GM23248 (cell line): ENCODE measurements around the gene ST6GAL1. TPM values are rescaled to one million over a fixed set of nuclear protein-coding genes. Genes with fewer than 3 reads are reported as not detected.

Experiments
- DNase-seq: peaks from one replicate; pipeline ENCODE4 v3.0.0-alpha.2; 2015
- H2AFZ ChIP-seq: fragments of 200-600 bp; sonication (generic); 2 replicates; pipeline ENCODE4 v1.6.1; 2016; ENCODE audit warnings: antibody characterized with exemption
- H3F3A ChIP-seq: fragments of 200-600 bp; sonication (generic); 2 replicates; pipeline ENCODE4 v1.6.1; 2016; ENCODE audit warnings: mild to moderate bottlenecking, antibody characterized with exemption, mixed run types; ENCODE audit not compliant: insufficient read depth
- H3K27ac ChIP-seq: fragments of 200-600 bp; sonication (generic); 2 replicates; pipeline ENCODE4 v1.5.1; 2016; ENCODE audit warnings: mild to moderate bottlenecking
- H3K27me3 ChIP-seq: fragments of 200-600 bp; sonication (generic); replicated peaks from 2 replicates; pipeline ENCODE4 v1.6.1; 2016; ENCODE audit warnings: mild to moderate bottlenecking; ENCODE audit not compliant: insufficient read depth
- H3K36me3 ChIP-seq: fragments of 200-600 bp; sonication (generic); 2 replicates; pipeline ENCODE4 v1.6.1; 2016; ENCODE audit warnings: low read depth, mild to moderate bottlenecking
- H3K4me1 ChIP-seq: fragments of 200-600 bp; sonication (generic); 2 replicates; pipeline ENCODE4 v1.6.1; 2016; ENCODE audit warnings: mild to moderate bottlenecking; ENCODE audit not compliant: insufficient read depth
- H3K4me2 ChIP-seq: fragments of 200-600 bp; sonication (generic); one replicate; pipeline ENCODE4 v1.6.1; 2016; ENCODE audit warnings: mild to moderate bottlenecking; ENCODE audit not compliant: unreplicated experiment
- H3K4me3 ChIP-seq: fragments of 200-600 bp; sonication (generic); 2 replicates; pipeline ENCODE4 v1.5.1; 2016; ENCODE audit warnings: mild to moderate bottlenecking
- H3K79me2 ChIP-seq: fragments of 200-600 bp; sonication (generic); 2 replicates; pipeline ENCODE4 v1.6.1; 2016; ENCODE audit warnings: mild to moderate bottlenecking; ENCODE audit not compliant: insufficient read depth
- H3K9ac ChIP-seq: fragments of 200-600 bp; sonication (generic); 2 replicates; pipeline ENCODE4 v1.6.1; 2016; ENCODE audit warnings: mild to moderate bottlenecking
- H3K9me2 ChIP-seq: fragments of 200-600 bp; sonication (generic); 2 replicates; pipeline ENCODE4 v1.6.1; 2016; ENCODE audit warnings: mixed run types, mild to moderate bottlenecking, moderate library complexity; ENCODE audit not compliant: insufficient read depth
- H3K9me3 ChIP-seq: fragments of 200-600 bp; sonication (generic); one replicate; pipeline ENCODE4 v1.6.1; 2017; ENCODE audit warnings: low read depth
- H4K20me1 ChIP-seq: fragments of 200-600 bp; sonication (generic); 2 replicates; pipeline ENCODE4 v1.6.0; 2016; ENCODE audit not compliant: insufficient read depth
- EZH2 ChIP-seq: fragments of 200-600 bp; sonication (generic); IDR thresholded peaks from 2 replicates; pipeline ENCODE4 v1.6.1; 2018; ENCODE audit warnings: antibody characterized with exemption, mild to moderate bottlenecking; ENCODE audit not compliant: insufficient read depth, poor library complexity, severe bottlenecking
- EZH2phosphoT487 ChIP-seq: fragments of 200-600 bp; sonication (generic); IDR thresholded peaks from 2 replicates; pipeline ENCODE4 v1.6.1; 2018; ENCODE audit warnings: antibody characterized with exemption, moderate library complexity, mild to moderate bottlenecking, low read depth; ENCODE audit not compliant: insufficient read depth
- WGBS, 2 experiments: methylation state at CpG; one replicate each; pipeline ENCODE4 v1.1.6; 2015 to 2017; ENCODE audit warnings: low lambda C conversion rate in 2 of 2, low coverage in 1 of 2; ENCODE audit errors: missing lambda C conversion rate in 2 of 2; 5-methylcytosine and 5-hydroxymethylcytosine counted together
- in situ Hi-C: fragments of 300-500 bp; cut with MboI; formaldehyde crosslinking; loops from 2 replicates; pipeline ENCODE4 v1.15.0; 2020
- polyA plus RNA-seq: library from polyadenylated mRNA; unstranded; fragments of >200 nt; fragmentation: Nextera tagmentation; extraction: Ambion mirVana; gene quantifications from 2 replicates; pipeline ENCODE4 v1.2.1, GENCODE V29; 2016
- total RNA-seq: library from RNA; depleted of rRNA; stranded (reverse); fragments of >200 nt; shearing (Covaris generic); gene quantifications from 2 replicates; pipeline ENCODE4 v1.2.3, GENCODE V29; 2014

The ST6GAL1 gene
- total and polyA plus RNA-seq, 2 experiments from 2014 or later, result 0.20 TPM; not detected in 1

- Histone ChIP-seq H3K9me2 (no peaks in the 10 kb centered on the region), H3K4me1 (no peaks in the 10 kb centered on the region), H3K36me3 (no peaks in the 10 kb centered on the region), H2AFZ (no peak overlapping the region), H3K4me3 (no peak overlapping the region), H3K9me3 (no peaks in the 10 kb centered on the region), H3F3A (no peaks in the 10 kb centered on the region), H3K9ac (no peak overlapping the region), H3K27me3 (peaks cover 11% of the 10 kb centered on the region), H3K27ac (no peak overlapping the region), H4K20me1 (no peaks in the 10 kb centered on the region), H3K79me2 (no peaks in the 10 kb centered on the region), H3K4me2 (no peak overlapping the region)
- 51 to 52% methylated on average over 9 of the region's 9 CpGs for WGBS, 2 experiments
- in situ Hi-C loops, result no loop called here
- no peak for DNase-seq
- TF ChIP-seq EZH2phosphoT487, result no peak
- no peak for TF ChIP-seq EZH2
Observed at GRCh38 chr3:186946756-186947375, 16.5 kb downstream of the ST6GAL1 start.

GRCh38 chr3:186949281-186949982 lies 19.1 kb downstream of the ST6GAL1 start:
- Histone ChIP-seq H3K79me2 (no peaks in the 10 kb centered on the region), H3K4me3 (no peak overlapping the region), H3K9ac (no peak overlapping the region), H3K9me3 (no peaks in the 10 kb centered on the region), H3K36me3 (no peaks in the 10 kb centered on the region), H3K27ac (no peak overlapping the region), H3F3A (0 out of 2 replicates have a peak, but pooled peaks cover 4% of the 10 kb centered on the region), H3K4me2 (no peak overlapping the region), H3K4me1 (no peaks in the 10 kb centered on the region), H4K20me1 (no peaks in the 10 kb centered on the region), H3K27me3 (peaks cover 5% of the 10 kb centered on the region), H3K9me2 (no peaks in the 10 kb centered on the region), H2AFZ (no peak overlapping the region)
- WGBS, 2 experiments, result 8 to 11% methylated on average over 7 of the region's 7 CpGs
- in situ Hi-C loops, result no loop called here
- DNase-seq, result peak; percentile 58
- TF ChIP-seq EZH2phosphoT487 (no peak), EZH2 (no peak)

GRCh38 chr3:186950402-186951093 lies 20.2 kb downstream of the ST6GAL1 start:
- H3K9ac ChIP-seq, result no peak overlapping the region
- no peaks in the 10 kb centered on the region for H3K79me2 ChIP-seq
- no peak overlapping the region for H3K4me2 ChIP-seq
- no peak overlapping the region for H3K27ac ChIP-seq
- H4K20me1 ChIP-seq, result no peaks in the 10 kb centered on the region
- 39 to 48% methylated on average over 3 of the region's 3 CpGs for WGBS, 2 experiments
- H2AFZ ChIP-seq, result no peak overlapping the region
- H3K27me3 ChIP-seq, result peaks cover 5% of the 10 kb centered on the region
- H3K9me3 ChIP-seq, result no peaks in the 10 kb centered on the region
- H3K4me1 ChIP-seq, result no peaks in the 10 kb centered on the region
- no peak overlapping the region for H3K4me3 ChIP-seq
- TF ChIP-seq EZH2, result no peak
- no peak for TF ChIP-seq EZH2phosphoT487
- no peak for DNase-seq
- no peaks in the 10 kb centered on the region for H3K36me3 ChIP-seq
- H3K9me2 ChIP-seq, result no peaks in the 10 kb centered on the region
- H3F3A ChIP-seq, result 0 out of 2 replicates have a peak, but pooled peaks cover 4% of the 10 kb centered on the region
- in situ Hi-C loops, result no loop called here

GRCh38 chr3:186951640-186952552 lies 21.6 kb downstream of the ST6GAL1 start:
- Histone ChIP-seq H3K36me3 (no peaks in the 10 kb centered on the region), H3K27me3 (peaks cover 7% of the 10 kb centered on the region), H2AFZ (no peak overlapping the region), H4K20me1 (no peaks in the 10 kb centered on the region), H3K9ac (no peak overlapping the region), H3K4me1 (no peaks in the 10 kb centered on the region), H3K9me2 (no peaks in the 10 kb centered on the region), H3K4me3 (no peak overlapping the region), H3K4me2 (no peak overlapping the region), H3K79me2 (no peaks in the 10 kb centered on the region), H3K27ac (no peak overlapping the region), H3F3A (0 out of 2 replicates have a peak, but pooled peaks cover 4% of the 10 kb centered on the region), H3K9me3 (no peaks in the 10 kb centered on the region)
- TF ChIP-seq EZH2 (no peak), EZH2phosphoT487 (no peak)
- in situ Hi-C loops, result no loop called here
- 47 to 53% methylated on average over 7 of the region's 7 CpGs for WGBS, 2 experiments
- DNase-seq, result no peak
